ENCODE results near the gene ASXL1. TPM values are rescaled to one million over a fixed set of nuclear protein-coding genes. Genes with fewer than 3 reads are reported as not detected.

Gene ASXL1
- total RNA-seq, 1 donor from 2014 or later: 71.9 TPM

DNA sequence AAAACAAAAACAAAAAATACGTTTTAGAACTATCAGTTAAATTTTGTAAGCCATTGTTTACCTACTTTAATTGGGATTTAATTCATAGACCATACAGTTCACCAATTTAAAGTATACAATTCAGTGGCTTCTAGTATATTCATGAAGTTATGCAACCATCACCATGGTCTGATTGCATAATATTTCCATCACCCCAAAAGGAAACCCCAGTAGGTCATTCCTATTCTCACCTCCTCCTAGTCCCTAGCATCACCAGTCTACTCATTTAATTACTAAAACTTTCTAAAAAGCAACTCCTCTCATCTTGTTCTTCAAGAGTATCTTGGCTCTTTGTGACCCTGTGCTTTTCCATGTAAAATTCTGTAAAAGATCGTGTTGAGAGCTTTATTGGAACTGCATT is 60.2 kb downstream of the ASXL1 start:
- TF ChIP-seq, protein P1, sequence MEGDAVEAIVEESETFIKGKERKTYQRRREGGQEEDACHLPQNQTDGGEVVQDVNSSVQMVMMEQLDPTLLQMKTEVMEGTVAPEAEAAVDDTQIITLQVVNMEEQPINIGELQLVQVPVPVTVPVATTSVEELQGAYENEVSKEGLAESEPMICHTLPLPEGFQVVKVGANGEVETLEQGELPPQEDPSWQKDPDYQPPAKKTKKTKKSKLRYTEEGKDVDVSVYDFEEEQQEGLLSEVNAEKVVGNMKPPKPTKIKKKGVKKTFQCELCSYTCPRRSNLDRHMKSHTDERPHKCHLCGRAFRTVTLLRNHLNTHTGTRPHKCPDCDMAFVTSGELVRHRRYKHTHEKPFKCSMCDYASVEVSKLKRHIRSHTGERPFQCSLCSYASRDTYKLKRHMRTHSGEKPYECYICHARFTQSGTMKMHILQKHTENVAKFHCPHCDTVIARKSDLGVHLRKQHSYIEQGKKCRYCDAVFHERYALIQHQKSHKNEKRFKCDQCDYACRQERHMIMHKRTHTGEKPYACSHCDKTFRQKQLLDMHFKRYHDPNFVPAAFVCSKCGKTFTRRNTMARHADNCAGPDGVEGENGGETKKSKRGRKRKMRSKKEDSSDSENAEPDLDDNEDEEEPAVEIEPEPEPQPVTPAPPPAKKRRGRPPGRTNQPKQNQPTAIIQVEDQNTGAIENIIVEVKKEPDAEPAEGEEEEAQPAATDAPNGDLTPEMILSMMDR (IDR thresholded peaks at IDR 0.05): no peak
- DNase-seq: no peak
- Histone ChIP-seq H3K4me1 (no peaks in the 10 kb centered on the region), H3K27ac (no peak overlapping the region), H3K4me3 (no peak overlapping the region), H3K27me3 (ENCODE audit: low read depth) (no peaks in the 10 kb centered on the region), H3K36me3 (peaks cover 3% of the 10 kb centered on the region), H3K9me3 (no peaks in the 10 kb centered on the region)
- no peak for ATAC-seq
- intact Hi-C loops (cut with DNase I): no loop called here

- no peaks in the 10 kb centered on the region for H3K27me3 ChIP-seq (ENCODE audit: low read depth)
- H3K4me3 ChIP-seq: no peak overlapping the region
- ATAC-seq: no peak
- no peak for DNase-seq
- TF ChIP-seq, protein P1 (IDR thresholded peaks at IDR 0.05): no peak
- H3K9me3 ChIP-seq: no peaks in the 10 kb centered on the region
- H3K27ac ChIP-seq: no peak overlapping the region
- no peaks in the 10 kb centered on the region for H3K4me1 ChIP-seq
- no peaks in the 10 kb centered on the region for H3K36me3 ChIP-seq
- intact Hi-C loops (cut with DNase I): no loop called here
These were observed 63.2 kb downstream of the ASXL1 start for GRCh38 chr20:32421290-32421689.

- TF ChIP-seq, protein P1 (IDR thresholded peaks at IDR 0.05): no peak
- no peak for ATAC-seq
- intact Hi-C loops (cut with DNase I): no loop called here
- DNase-seq: no peak
- Histone ChIP-seq H3K27me3 (ENCODE audit: low read depth) (no peaks in the 10 kb centered on the region), H3K36me3 (peaks cover 59% of the 10 kb centered on the region), H3K4me3 (no peak overlapping the region), H3K4me1 (peaks cover 16% of the 10 kb centered on the region), H3K27ac (no peak overlapping the region), H3K9me3 (no peaks in the 10 kb centered on the region)
These were observed 69.9 kb downstream of the ASXL1 start for GRCh38 chr20:32427996-32428395.

DNA sequence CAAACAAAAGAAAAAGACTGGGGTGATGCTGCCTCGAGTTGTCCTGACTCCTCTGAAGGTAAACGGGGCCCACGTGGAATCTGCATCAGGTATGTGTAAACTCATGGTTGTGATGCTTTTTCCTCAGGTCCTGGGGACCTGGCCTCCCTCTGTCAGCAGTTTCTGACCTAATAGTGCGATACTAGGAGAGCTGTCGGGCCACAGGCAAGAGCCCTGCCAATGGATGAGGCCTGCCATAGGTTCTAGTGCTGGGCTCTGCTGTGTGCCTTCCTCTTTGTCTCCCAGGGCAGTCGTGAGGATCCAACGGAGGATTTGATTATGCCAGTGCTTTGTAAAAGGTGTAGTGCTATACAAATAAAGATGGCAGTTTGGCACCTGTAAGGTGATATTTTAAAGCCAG is 71.2 kb downstream of the ASXL1 start:
- TF ChIP-seq, protein P1 (IDR thresholded peaks at IDR 0.05): no peak
- intact Hi-C loops (cut with DNase I): no loop called here
- H3K9me3 ChIP-seq: no peaks in the 10 kb centered on the region
- no peak overlapping the region for H3K4me3 ChIP-seq
- no peaks in the 10 kb centered on the region for H3K27me3 ChIP-seq (ENCODE audit: low read depth)
- DNase-seq: no peak
- peaks cover 72% of the 10 kb centered on the region for H3K36me3 ChIP-seq
- ATAC-seq: no peak
- H3K27ac ChIP-seq: no peak overlapping the region
- H3K4me1 ChIP-seq: peaks cover 19% of the 10 kb centered on the region

- Histone ChIP-seq H3K4me3 (no peak overlapping the region), H3K27me3 (ENCODE audit: low read depth) (no peaks in the 10 kb centered on the region), H3K9me3 (no peaks in the 10 kb centered on the region), H3K27ac (no peak overlapping the region), H3K4me1 (peaks cover 19% of the 10 kb centered on the region), H3K36me3 (peaks cover 77% of the 10 kb centered on the region)
- no peak for ATAC-seq
- intact Hi-C loops (cut with DNase I): no loop called here
- no peak for DNase-seq
- TF ChIP-seq, protein P1 (IDR thresholded peaks at IDR 0.05): no peak
These were observed 71.7 kb downstream of the ASXL1 start for GRCh38 chr20:32429745-32430360.
